ENCODE data around the gene ATP6V1B1. TPM values are rescaled to one million over a fixed set of nuclear protein-coding genes. Genes with fewer than 3 reads are reported as not detected.

ATP6V1B1 gene
- total RNA-seq, 1 experiment from 2014 or later, result not detected

DNA sequence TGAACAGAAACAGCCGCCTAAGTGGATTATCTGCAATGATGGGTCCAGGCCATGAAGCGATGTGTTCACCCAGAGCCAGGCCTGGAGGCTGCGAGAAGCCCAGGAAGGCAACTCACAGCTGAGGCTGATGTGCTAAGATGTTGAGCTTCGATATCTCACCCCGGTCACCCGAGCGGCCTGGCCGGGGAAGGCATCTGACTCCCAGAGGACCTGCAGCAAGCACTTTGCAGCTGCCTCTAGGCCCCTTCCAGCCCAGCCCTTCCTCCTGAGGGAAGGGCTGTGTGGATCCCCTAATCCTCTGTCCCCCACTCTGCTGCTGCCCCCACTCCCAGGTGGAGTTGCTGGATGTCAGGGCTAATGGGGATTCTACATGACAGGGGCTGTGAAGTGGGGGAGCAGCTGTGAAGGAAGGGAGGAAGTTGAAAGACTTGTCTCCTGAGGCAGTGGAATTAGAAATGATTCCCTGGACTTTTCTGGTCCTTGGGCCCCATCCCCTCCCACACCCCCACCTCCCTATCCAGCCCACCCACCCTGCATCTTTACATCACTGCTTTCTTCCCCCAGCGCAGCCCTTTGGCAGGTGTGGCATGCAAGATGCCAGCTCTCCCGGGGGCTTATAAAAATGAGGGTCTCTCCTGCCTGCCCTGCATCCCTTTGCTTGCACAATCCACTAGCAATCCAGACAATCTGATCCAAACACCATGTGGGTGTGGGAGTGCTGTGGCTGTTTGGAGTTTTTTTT, 4.3 kb downstream of the ATP6V1B1 start:
- H3K9ac ChIP-seq (ENCODE audit: low read length), result no peak overlapping the region
- no peaks in the 10 kb centered on the region for H3K79me2 ChIP-seq (ENCODE audit: low read length)
- no TSS peak for BruUV-seq (replicated peaks)
- no peaks in the 10 kb centered on the region for H3K9me3 ChIP-seq (ENCODE audit: low read length)
- H3K27me3 ChIP-seq (ENCODE audit: low read length), result no peaks in the 10 kb centered on the region
- TF ChIP-seq CTCF (conservative IDR thresholded peaks at IDR 0.05; ENCODE audit: low read depth, low read length) (no peak), EZH2 (IDR thresholded peaks at IDR 0.05; ENCODE audit: low read length, unreplicated experiment) (no peak), EZH2phosphoT487 (IDR thresholded peaks at IDR 0.05; ENCODE audit: borderline replicate concordance, low read length) (no peak)
- DNase-seq, result no peak
- H3K4me1 ChIP-seq (ENCODE audit: insufficient read depth, low read length), result no peaks in the 10 kb centered on the region
- ChIA-PET CTCF (no interaction called here), POLR2A (ENCODE audit: unreplicated experiment) (no interaction called here)
- no peak overlapping the region for H2AFZ ChIP-seq (ENCODE audit: low read length)
- no peak overlapping the region for H3K4me3 ChIP-seq (ENCODE audit: low read length)
- no peaks in the 10 kb centered on the region for H3K36me3 ChIP-seq (ENCODE audit: low read depth, low read length)
- H3K4me2 ChIP-seq (ENCODE audit: low read length), result no peak overlapping the region
- ATAC-seq, result no peak
- H3F3A ChIP-seq (ENCODE audit: low read length, unreplicated experiment), result no peaks in the 10 kb centered on the region
- no peaks in the 10 kb centered on the region for H4K20me1 ChIP-seq (ENCODE audit: low read length)
- intact Hi-C loops (cut with micrococcal nuclease), result loop anchor here (10.0 kb wide), 1 partner anchor 285 kb away; no protein-coding TSS in a partner anchor
- no peaks in the 10 kb centered on the region for H3K9me2 ChIP-seq (replicated peaks; ENCODE audit: low read length)
- H3K27ac ChIP-seq (ENCODE audit: low read length), result no peak overlapping the region

- peaks cover 5% of the 10 kb centered on the region for H3K4me1 ChIP-seq (ENCODE audit: insufficient read depth, low read length)
- H3K9me2 ChIP-seq (replicated peaks; ENCODE audit: low read length), result no peaks in the 10 kb centered on the region
- H3K4me3 ChIP-seq (ENCODE audit: low read length), result no peak overlapping the region
- ATAC-seq (no peak), DNase-seq (no peak)
- BruUV-seq (replicated peaks), result no TSS peak
- TF ChIP-seq EZH2 (IDR thresholded peaks at IDR 0.05; ENCODE audit: low read length, unreplicated experiment), result no peak
- TF ChIP-seq CTCF (conservative IDR thresholded peaks at IDR 0.05; ENCODE audit: low read depth, low read length), result no peak
- TF ChIP-seq EZH2phosphoT487 (IDR thresholded peaks at IDR 0.05; ENCODE audit: borderline replicate concordance, low read length), result no peak
- no peaks in the 10 kb centered on the region for H3K9me3 ChIP-seq (ENCODE audit: low read length)
- no peaks in the 10 kb centered on the region for H3K79me2 ChIP-seq (ENCODE audit: low read length)
- no peaks in the 10 kb centered on the region for H3K36me3 ChIP-seq (ENCODE audit: low read depth, low read length)
- no peak overlapping the region for H3K27ac ChIP-seq (ENCODE audit: low read length)
- H3F3A ChIP-seq (ENCODE audit: low read length, unreplicated experiment), result no peaks in the 10 kb centered on the region
- H4K20me1 ChIP-seq (ENCODE audit: low read length), result no peaks in the 10 kb centered on the region
- no peak overlapping the region for H3K9ac ChIP-seq (ENCODE audit: low read length)
- CTCF ChIA-PET, result no interaction called here
- no peak overlapping the region for H3K4me2 ChIP-seq (ENCODE audit: low read length)
- H3K27me3 ChIP-seq (ENCODE audit: low read length), result no peaks in the 10 kb centered on the region
- no peak overlapping the region for H2AFZ ChIP-seq (ENCODE audit: low read length)
- POLR2A ChIA-PET (ENCODE audit: unreplicated experiment), result no interaction called here
- intact Hi-C loops (cut with micrococcal nuclease), result loop anchor here (10.0 kb wide), 1 partner anchor 286 kb away; no protein-coding TSS in a partner anchor
These were observed 5.5 kb downstream of the ATP6V1B1 start for GRCh38 chr2:70941186-70941585.

DNA sequence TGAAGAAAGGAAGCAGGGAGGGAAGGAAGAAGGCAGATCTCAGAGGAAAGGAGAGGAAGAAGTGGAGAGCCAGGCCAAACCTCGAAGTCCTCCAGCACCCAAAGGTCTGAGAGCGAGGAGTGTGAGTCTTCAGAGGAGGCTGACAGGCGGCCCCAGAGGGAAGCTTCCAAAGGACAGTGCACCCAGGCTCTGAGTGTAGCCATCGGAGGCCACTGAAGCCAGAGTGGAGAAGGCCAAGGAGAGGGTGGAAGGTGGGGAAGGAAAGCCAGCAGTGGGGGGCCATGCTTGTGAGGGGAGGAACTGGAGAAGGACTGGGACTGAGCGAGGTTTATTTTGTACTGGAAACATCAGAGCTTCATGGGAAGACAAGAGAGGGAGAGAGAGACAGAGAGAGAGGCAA, 6.0 kb downstream of the ATP6V1B1 start:
- DNase-seq (no peak), ATAC-seq (no peak)
- Histone ChIP-seq H3K9ac (ENCODE audit: low read length) (no peak overlapping the region), H3K4me3 (ENCODE audit: low read length) (no peak overlapping the region), H3K4me2 (ENCODE audit: low read length) (no peak overlapping the region), H3K79me2 (ENCODE audit: low read length) (no peaks in the 10 kb centered on the region), H3K4me1 (ENCODE audit: insufficient read depth, low read length) (peaks cover 10% of the 10 kb centered on the region), H3K9me3 (ENCODE audit: low read length) (no peaks in the 10 kb centered on the region), H3F3A (ENCODE audit: low read length, unreplicated experiment) (no peaks in the 10 kb centered on the region), H2AFZ (ENCODE audit: low read length) (no peak overlapping the region), H3K27me3 (ENCODE audit: low read length) (no peaks in the 10 kb centered on the region), H3K27ac (ENCODE audit: low read length) (no peak overlapping the region), H3K9me2 (replicated peaks; ENCODE audit: low read length) (no peaks in the 10 kb centered on the region), H4K20me1 (ENCODE audit: low read length) (no peaks in the 10 kb centered on the region), H3K36me3 (ENCODE audit: low read depth, low read length) (no peaks in the 10 kb centered on the region)
- POLR2A ChIA-PET (ENCODE audit: unreplicated experiment), result no interaction called here
- no TSS peak for BruUV-seq (replicated peaks)
- CTCF ChIA-PET, result no interaction called here
- intact Hi-C loops (cut with micrococcal nuclease), result loop anchor here (10.0 kb wide), 1 partner anchor 287 kb away; no protein-coding TSS in a partner anchor
- TF ChIP-seq CTCF (conservative IDR thresholded peaks at IDR 0.05; ENCODE audit: low read depth, low read length) (no peak), EZH2phosphoT487 (IDR thresholded peaks at IDR 0.05; ENCODE audit: borderline replicate concordance, low read length) (no peak), EZH2 (IDR thresholded peaks at IDR 0.05; ENCODE audit: low read length, unreplicated experiment) (no peak)

All from PC-3 (cell line).